ENCODE measurements around the gene SYT9. TPM values are rescaled to one million over a fixed set of nuclear protein-coding genes. Genes with fewer than 3 reads are reported as not detected.

Gene SYT9
- total RNA-seq, 1 donor from 2014 or later, result 0.18 TPM

DNA sequence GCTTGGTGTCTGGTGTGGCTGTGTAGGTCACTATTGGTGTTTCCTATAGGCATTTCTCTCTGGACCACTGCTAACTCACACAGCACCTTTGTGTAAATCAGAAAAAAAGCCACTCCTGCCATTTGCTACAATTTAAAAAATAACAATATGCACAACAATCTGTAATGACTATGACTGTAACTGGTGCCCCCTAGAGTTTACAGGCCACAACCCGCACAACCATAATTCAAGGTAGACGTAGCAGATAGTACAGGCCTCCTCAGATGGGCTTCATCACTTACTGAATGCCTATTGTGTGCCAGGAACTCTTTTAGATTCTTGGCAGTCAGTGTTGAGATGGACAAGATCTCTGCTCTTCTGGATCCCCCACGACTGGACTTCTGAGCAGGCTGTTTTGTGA, 47.7 kb downstream of the SYT9 start:
- Histone ChIP-seq H3K27me3 (ENCODE audit: low read depth) (no peaks in the 10 kb centered on the region), H3K4me3 (no peak overlapping the region), H3K9me3 (no peaks in the 10 kb centered on the region), H3K36me3 (no peaks in the 10 kb centered on the region), H3K4me1 (no peaks in the 10 kb centered on the region), H3K27ac (no peak overlapping the region)
- DNase-seq, result no peak
- ATAC-seq, result no peak
- TF ChIP-seq, protein P1, sequence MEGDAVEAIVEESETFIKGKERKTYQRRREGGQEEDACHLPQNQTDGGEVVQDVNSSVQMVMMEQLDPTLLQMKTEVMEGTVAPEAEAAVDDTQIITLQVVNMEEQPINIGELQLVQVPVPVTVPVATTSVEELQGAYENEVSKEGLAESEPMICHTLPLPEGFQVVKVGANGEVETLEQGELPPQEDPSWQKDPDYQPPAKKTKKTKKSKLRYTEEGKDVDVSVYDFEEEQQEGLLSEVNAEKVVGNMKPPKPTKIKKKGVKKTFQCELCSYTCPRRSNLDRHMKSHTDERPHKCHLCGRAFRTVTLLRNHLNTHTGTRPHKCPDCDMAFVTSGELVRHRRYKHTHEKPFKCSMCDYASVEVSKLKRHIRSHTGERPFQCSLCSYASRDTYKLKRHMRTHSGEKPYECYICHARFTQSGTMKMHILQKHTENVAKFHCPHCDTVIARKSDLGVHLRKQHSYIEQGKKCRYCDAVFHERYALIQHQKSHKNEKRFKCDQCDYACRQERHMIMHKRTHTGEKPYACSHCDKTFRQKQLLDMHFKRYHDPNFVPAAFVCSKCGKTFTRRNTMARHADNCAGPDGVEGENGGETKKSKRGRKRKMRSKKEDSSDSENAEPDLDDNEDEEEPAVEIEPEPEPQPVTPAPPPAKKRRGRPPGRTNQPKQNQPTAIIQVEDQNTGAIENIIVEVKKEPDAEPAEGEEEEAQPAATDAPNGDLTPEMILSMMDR (IDR thresholded peaks at IDR 0.05), result no peak
- intact Hi-C loops (cut with DNase I), result no loop called here

DNA sequence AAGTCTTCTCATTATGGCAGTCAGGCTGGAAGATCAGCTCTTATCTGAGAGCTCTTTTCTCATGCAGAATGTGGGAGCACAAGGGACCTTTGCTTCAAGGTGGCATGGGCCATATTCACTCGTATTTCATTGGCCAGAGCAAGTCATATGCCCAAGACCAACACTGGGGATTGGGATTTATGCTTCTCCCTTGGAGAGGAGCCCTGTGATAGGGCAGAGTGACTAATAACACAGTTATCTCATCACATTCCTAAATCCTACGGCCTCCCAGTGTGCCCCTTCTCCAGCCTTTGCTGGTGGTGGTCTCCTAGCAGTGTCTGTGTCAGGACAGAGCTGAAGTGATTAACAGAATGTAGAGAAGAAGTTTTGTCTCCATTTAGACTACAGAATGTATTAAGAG, 48.6 kb downstream of the SYT9 start:
- TF ChIP-seq, protein P1 (IDR thresholded peaks at IDR 0.05), result no peak
- intact Hi-C loops (cut with DNase I), result no loop called here
- ATAC-seq, result no peak

DNA sequence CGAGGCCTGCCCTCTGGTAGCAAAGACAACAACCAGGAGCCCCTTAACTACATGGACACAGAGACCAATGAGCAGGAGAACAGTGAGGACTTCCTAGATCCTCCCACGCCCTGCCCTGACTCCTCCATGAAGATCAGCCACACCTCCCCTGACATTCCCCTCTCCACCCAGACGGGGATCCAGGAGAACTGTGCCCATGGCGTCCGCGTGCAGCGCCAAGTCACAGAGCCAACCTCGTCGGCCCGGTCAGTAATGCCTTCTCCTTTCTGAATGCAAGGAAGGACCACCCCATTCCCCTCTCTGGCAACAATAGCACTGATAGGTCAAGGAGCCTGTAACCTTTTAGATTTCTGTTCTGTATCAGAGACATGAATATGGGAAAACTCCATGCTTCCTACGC, 51.4 kb downstream of the SYT9 start:
- H3K36me3 ChIP-seq, result no peaks in the 10 kb centered on the region
- H3K27ac ChIP-seq, result no peak overlapping the region
- TF ChIP-seq, protein P1 (IDR thresholded peaks at IDR 0.05), result no peak
- H3K4me3 ChIP-seq, result no peak overlapping the region
- H3K9me3 ChIP-seq, result no peaks in the 10 kb centered on the region
- no peaks in the 10 kb centered on the region for H3K27me3 ChIP-seq (ENCODE audit: low read depth)
- ATAC-seq (no peak), DNase-seq (no peak)
- intact Hi-C loops (cut with DNase I), result no loop called here
- H3K4me1 ChIP-seq, result no peaks in the 10 kb centered on the region

More for the DNA sequence above, 48.6 kb downstream of the SYT9 start:
- H3K4me3 ChIP-seq, result no peak overlapping the region
- DNase-seq, result no peak
- H3K9me3 ChIP-seq, result no peaks in the 10 kb centered on the region
- H3K36me3 ChIP-seq, result no peaks in the 10 kb centered on the region
- no peak overlapping the region for H3K27ac ChIP-seq
- no peaks in the 10 kb centered on the region for H3K4me1 ChIP-seq
- H3K27me3 ChIP-seq (ENCODE audit: low read depth), result no peaks in the 10 kb centered on the region

DNA sequence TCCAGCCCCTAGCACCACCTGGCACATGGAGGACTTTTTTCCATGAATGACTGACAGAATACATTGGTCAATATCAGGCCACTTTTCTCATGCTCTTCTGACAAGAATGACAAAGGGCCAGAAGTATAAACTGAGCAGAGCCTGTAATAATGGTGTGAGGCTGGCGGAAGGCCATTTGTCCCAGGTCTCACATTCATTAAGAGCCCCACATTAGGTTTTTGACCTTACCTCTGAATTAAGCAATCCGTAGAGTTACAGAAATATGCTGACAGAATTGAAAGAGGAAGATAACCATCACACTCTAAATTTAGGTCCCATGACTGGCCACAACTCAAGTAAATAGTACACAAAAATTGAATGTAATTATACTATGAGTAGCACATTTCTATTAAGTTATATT, 55.2 kb downstream of the SYT9 start:
- intact Hi-C loops (cut with DNase I), result no loop called here
- Histone ChIP-seq H3K27me3 (ENCODE audit: low read depth) (no peaks in the 10 kb centered on the region), H3K9me3 (no peaks in the 10 kb centered on the region), H3K27ac (no peak overlapping the region), H3K36me3 (no peaks in the 10 kb centered on the region), H3K4me3 (no peak overlapping the region), H3K4me1 (no peaks in the 10 kb centered on the region)
- no peak for DNase-seq
- ATAC-seq, result no peak
- TF ChIP-seq, protein P1 (IDR thresholded peaks at IDR 0.05), result no peak

DNA sequence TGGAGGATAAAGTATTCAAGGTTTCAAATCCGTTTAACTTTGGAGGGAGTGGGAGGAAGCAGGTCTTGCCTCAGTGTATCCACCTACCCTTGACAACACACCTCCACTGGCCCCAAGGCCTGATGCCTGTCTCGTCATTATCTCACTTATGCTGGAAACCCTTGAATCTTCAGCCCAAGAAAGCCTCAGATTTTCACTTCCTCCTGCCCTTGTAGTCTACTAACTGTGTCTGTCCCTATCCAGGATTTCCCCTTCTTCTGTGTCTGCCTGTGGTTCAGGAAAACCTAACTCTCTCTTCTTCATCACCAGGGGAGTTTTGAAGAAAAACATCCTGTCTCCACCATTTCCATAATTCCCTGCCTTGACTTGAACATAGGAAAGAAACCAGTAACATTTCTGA, 56.1 kb downstream of the SYT9 start:
- Histone ChIP-seq H3K36me3 (no peaks in the 10 kb centered on the region), H3K27me3 (ENCODE audit: low read depth) (no peaks in the 10 kb centered on the region), H3K9me3 (no peaks in the 10 kb centered on the region), H3K27ac (no peak overlapping the region), H3K4me3 (no peak overlapping the region), H3K4me1 (no peaks in the 10 kb centered on the region)
- intact Hi-C loops (cut with DNase I), result no loop called here
- DNase-seq (no peak), ATAC-seq (no peak)
- TF ChIP-seq, protein P1 (IDR thresholded peaks at IDR 0.05), result no peak

DNA sequence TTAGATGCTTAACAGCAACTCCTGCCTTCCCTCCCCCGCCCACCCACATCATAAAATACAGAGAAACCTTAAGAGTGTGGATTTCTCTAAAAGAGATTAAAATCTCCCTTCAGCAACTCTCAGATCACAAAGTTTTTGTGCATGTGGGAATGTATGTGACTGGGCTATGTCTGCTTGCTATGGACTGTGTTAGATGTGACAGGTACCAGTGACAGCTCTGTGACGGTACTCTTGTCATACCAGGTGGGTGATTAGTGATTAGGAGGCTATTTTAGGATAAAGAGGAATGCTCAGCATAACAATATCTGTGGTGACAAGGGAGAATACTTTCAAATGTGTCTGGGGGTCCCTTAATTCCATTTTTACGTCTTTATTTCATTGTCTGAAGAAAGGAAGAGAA, 60.2 kb downstream of the SYT9 start:
- ATAC-seq, result no peak

More for the DNA sequence above, 60.2 kb downstream of the SYT9 start:
- intact Hi-C loops (cut with DNase I), result no loop called here
- H3K9me3 ChIP-seq, result no peaks in the 10 kb centered on the region
- H3K27ac ChIP-seq, result no peak overlapping the region
- H3K4me1 ChIP-seq, result no peaks in the 10 kb centered on the region
- TF ChIP-seq, protein P1 (IDR thresholded peaks at IDR 0.05), result no peak
- no peaks in the 10 kb centered on the region for H3K36me3 ChIP-seq
- H3K4me3 ChIP-seq, result no peak overlapping the region
- DNase-seq, result no peak
- no peaks in the 10 kb centered on the region for H3K27me3 ChIP-seq (ENCODE audit: low read depth)

Measured in lower lobe of right lung (tissue), 2 donors.